HCT116 (cell line): Measurements from ENCODE around the gene RPL35A. TPM values are rescaled to one million over a fixed set of nuclear protein-coding genes. Genes with fewer than 3 reads are reported as not detected.

Experiments used
- ATAC-seq: fragments of 200-7000 bp; cut with Tn5 transposase; 2 replicates; pipeline ENCODE4 v1.9.1; 2020; ENCODE audit warnings: mild to moderate bottlenecking, moderate library complexity
- BruUV-seq: library from RNA; stranded (reverse); fragments of 400-500 nt; replicated peaks from 2 replicates; lab custom pipeline; 2021; lab: Mats Ljungman, UMichigan
- CTCF ChIA-PET: fragments of 300-600 bp; sonication (Branson Sonifier 250); formaldehyde crosslinking; loops from one replicate; lab custom pipeline; 2021; ENCODE audit warnings: antibody characterized with exemption; lab: Charles Lee
- POLR2A ChIA-PET: fragments of 300-600, 350-600 bp; sonication (Branson Sonifier 250); formaldehyde crosslinking; loops from one replicate; lab custom pipeline; 2021; ENCODE audit warnings: antibody characterized with exemption; lab: Charles Lee
- RAD21 ChIA-PET, 2 experiments: fragments of 300-600 bp; sonication (Branson Sonifier 250); formaldehyde crosslinking; loops; one replicate each; lab custom pipeline; 2023; ENCODE audit warnings: low total read pairs in 2 of 2; ENCODE audit not compliant: uncharacterized antibody in 2 of 2, unreplicated experiment in 2 of 2, low non-redundant PET in 1 of 2; lab: Charles Lee
- DNase-seq: peaks from one replicate; pipeline ENCODE4 v3.0.0-alpha.2; 2010; ENCODE audit warnings: low read depth, low spot score
- H2AFZ ChIP-seq: fragments of 200-600 bp; shearing (Covaris generic), sonication (generic); 2 replicates; pipeline ENCODE4 v1.6.1; 2017; ENCODE audit warnings: low read depth, mixed run types, mixed read lengths, antibody characterized with exemption, low read length; ENCODE audit not compliant: poor library complexity, severe bottlenecking
- H3K27ac ChIP-seq: 2 replicates; pipeline ENCODE4 v1.5.1; 2012; ENCODE audit warnings: low read depth, low read length
- H3K27me3 ChIP-seq: fragments of 200-600 bp; sonication (generic); 2 replicates; pipeline ENCODE4 v1.6.1; 2016; ENCODE audit warnings: mixed run types, low read length, mixed read lengths; ENCODE audit not compliant: insufficient read depth
- H3K36me3 ChIP-seq, 2 experiments: fragments of 200-500 bp in 1 of 2; fragments of 200-600 bp in 1 of 2; sonication (Bioruptor generic) in 1 of 2; sonication (generic) in 1 of 2; 2 replicates each; pipeline versions ENCODE4 v1.5.1 to v1.6.1; 2014 to 2016; ENCODE audit warnings: low read length in 2 of 2, inconsistent platforms in 1 of 2, mixed read lengths in 1 of 2, mixed run types in 1 of 2; ENCODE audit not compliant: insufficient read depth in 2 of 2, control insufficient read depth in 1 of 2
- H3K4me1 ChIP-seq, 2 experiments: fragments of 200-600 bp in 1 of 2; sonication (generic) in 1 of 2; 2 replicates each; pipeline versions ENCODE4 v1.5.1 to v1.6.1; 2012 to 2017; ENCODE audit warnings: low read length in 2 of 2, inconsistent platforms in 1 of 2, mild to moderate bottlenecking in 1 of 2, mixed read lengths in 1 of 2, mixed run types in 1 of 2, moderate library complexity in 1 of 2; ENCODE audit not compliant: insufficient read depth in 2 of 2, control insufficient read depth in 1 of 2
- H3K4me2 ChIP-seq: fragments of 200-600 bp; sonication (generic); 2 replicates; pipeline ENCODE4 v1.6.1; 2017; ENCODE audit warnings: mixed run types, low read length, mixed read lengths
- H3K4me3 ChIP-seq, 2 experiments: fragments of 200-600 bp in 1 of 2; sonication (generic) in 1 of 2; replicated peaks in 1 of 2; 2 replicates each; pipeline ENCODE4 v1.5.1; 2011 to 2016; ENCODE audit warnings: low read length in 2 of 2, control low read depth in 1 of 2, low read depth in 1 of 2, mild to moderate bottlenecking in 1 of 2, mixed read lengths in 1 of 2, mixed run types in 1 of 2
- H3K79me2 ChIP-seq: fragments of 200-600 bp; sonication (generic); 2 replicates; pipeline ENCODE4 v1.6.1; 2017; ENCODE audit warnings: mild to moderate bottlenecking, mixed run types, low read length, moderate library complexity, mixed read lengths; ENCODE audit not compliant: insufficient read depth
- H3K9ac ChIP-seq: fragments of 200-600 bp; sonication (generic); 2 replicates; pipeline ENCODE4 v1.6.1; 2016; ENCODE audit warnings: low read length, mixed read lengths
- H3K9me2 ChIP-seq: fragments of 200-600 bp; sonication (generic), shearing (Covaris generic); 2 replicates; pipeline ENCODE4 v1.6.1; 2017; ENCODE audit warnings: mixed run types, mild to moderate bottlenecking, moderate library complexity; ENCODE audit not compliant: insufficient read depth
- H3K9me3 ChIP-seq, 2 experiments: fragments of 200-500 bp in 1 of 2; fragments of 200-600 bp in 1 of 2; sonication (Bioruptor generic) in 1 of 2; sonication (generic) in 1 of 2; 2 replicates each; pipeline ENCODE4 v1.6.1; 2014 to 2017; ENCODE audit warnings: low read length in 2 of 2, mixed read lengths in 2 of 2, inconsistent platforms in 1 of 2, low read depth in 1 of 2, mild to moderate bottlenecking in 1 of 2, mixed run types in 1 of 2, moderate library complexity in 1 of 2; ENCODE audit not compliant: control insufficient read depth in 1 of 2, insufficient read depth in 1 of 2
- H4K20me1 ChIP-seq: fragments of 200-600 bp; sonication (generic), shearing (Covaris generic); 2 replicates; pipeline ENCODE4 v1.6.1; 2017; ENCODE audit warnings: mixed run types, mild to moderate bottlenecking, moderate library complexity; ENCODE audit not compliant: insufficient read depth
- CEBPB ChIP-seq: IDR thresholded peaks from 2 replicates; pipeline ENCODE4 v1.6.1; 2012; ENCODE audit warnings: low read depth
- EZH2 ChIP-seq: fragments of 200-600 bp; sonication (generic); IDR thresholded peaks from 2 replicates; pipeline ENCODE4 v1.6.1; 2017; ENCODE audit warnings: antibody characterized with exemption, mixed run types
- EZH2phosphoT487 ChIP-seq: fragments of 200-600 bp; IDR thresholded peaks from 2 replicates; pipeline ENCODE4 v1.6.1; 2018; ENCODE audit warnings: antibody characterized with exemption, borderline replicate concordance
- FOSL1 ChIP-seq: IDR thresholded peaks from 2 replicates; pipeline ENCODE4 v1.6.1; 2012; ENCODE audit warnings: low read depth
- POLR2A ChIP-seq: IDR thresholded peaks from 2 replicates; pipeline ENCODE4 v1.7.0; 2011; ENCODE audit warnings: borderline replicate concordance; ENCODE audit not compliant: insufficient read depth, insufficient read length; ENCODE audit errors: extremely low read depth
- RAD21 ChIP-seq: IDR thresholded peaks from 2 replicates; pipeline ENCODE4 v1.6.1; 2012; ENCODE audit warnings: low read depth, mild to moderate bottlenecking
- ZFX ChIP-seq: fragments of 450-650 bp; IDR thresholded peaks from 2 replicates; pipeline ENCODE4 v1.6.1; 2017
- intact Hi-C: fragments of 100-400 bp; cut with micrococcal nuclease; formaldehyde crosslinking; loops from 2 replicates; pipeline ENCODE4 v1.10.0; 2022
- total RNA-seq: library from RNA; stranded (reverse); gene quantifications from one replicate; pipeline ENCODE4 v1.2.1, GENCODE V29; 2021; ENCODE audit not compliant: unreplicated experiment
- TF ChIP-seq, protein P1 (sequence below), 3 experiments: fragments of 200-600 bp in 1 of 3; sonication (generic) in 1 of 3; IDR thresholded peaks in 2 of 3; conservative IDR thresholded peaks in 1 of 3; 2 replicates each; pipeline ENCODE4 v1.5.1; 2012 to 2017; ENCODE audit warnings: low read depth in 2 of 3, low read length in 2 of 3, antibody characterized with exemption in 1 of 3, borderline replicate concordance in 1 of 3, control low read depth in 1 of 3, mild to moderate bottlenecking in 1 of 3, mixed read lengths in 1 of 3, mixed run types in 1 of 3, moderate library complexity in 1 of 3; ENCODE audit not compliant: insufficient read depth in 1 of 3
- TF ChIP-seq, protein P2 (sequence below): IDR thresholded peaks from 2 replicates; pipeline ENCODE4 v1.6.1; 2011; ENCODE audit warnings: mild to moderate bottlenecking, low read length, moderate library complexity; ENCODE audit not compliant: insufficient replicate concordance; ENCODE audit errors: extremely low read depth

The RPL35A gene
- total RNA-seq, 1 experiment from 2014 or later = 1,465 TPM

DNA sequence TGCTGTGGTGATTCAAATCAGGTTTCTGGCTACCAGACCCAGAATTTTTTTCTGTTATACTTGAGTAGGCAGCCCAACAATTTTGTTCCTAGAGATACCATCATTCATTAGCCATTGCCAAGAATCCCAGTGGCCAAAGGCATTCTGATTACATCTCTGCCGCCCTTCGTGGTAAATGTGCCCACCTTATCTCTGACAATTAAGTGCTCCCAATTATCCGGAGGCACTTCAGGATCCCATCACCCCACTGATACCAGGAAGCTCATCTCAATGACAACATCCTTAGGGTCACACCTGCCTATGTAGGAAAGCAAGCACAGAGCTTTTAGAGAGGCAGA is 43.2 kb upstream of the RPL35A start:
- Histone ChIP-seq H4K20me1 (no peaks in the 10 kb centered on the region), H3K4me3 (no peak overlapping the region), H3K36me3 (no peaks in the 10 kb centered on the region), H3K9me2 (no peaks in the 10 kb centered on the region), H3K4me1 (peaks cover 0 to 12% of the 10 kb centered on the region in 2 experiments; a peak in 3 of 4 replicates), H3K27me3 (no peaks in the 10 kb centered on the region), H3K9ac (no peak overlapping the region), H3K9me3 (no peaks in the 10 kb centered on the region), H2AFZ (no peak overlapping the region), H3K4me2 (no peak overlapping the region), H3K79me2 (no peaks in the 10 kb centered on the region), H3K27ac (no peak overlapping the region)
- ATAC-seq = no peak
- RAD21 ChIA-PET = no interaction called here
- no peak for DNase-seq
- POLR2A ChIA-PET = no interaction called here
- intact Hi-C loops = loop anchor here (5.0 kb wide), 1 partner anchor 180 kb away; no protein-coding TSS in a partner anchor
- TF ChIP-seq POLR2A (no peak), ZFX (no peak), CEBPB (no peak), EZH2phosphoT487 (no peak), EZH2 (no peak), RAD21 (no peak), FOSL1 (no peak)
- TF ChIP-seq, protein P1, sequence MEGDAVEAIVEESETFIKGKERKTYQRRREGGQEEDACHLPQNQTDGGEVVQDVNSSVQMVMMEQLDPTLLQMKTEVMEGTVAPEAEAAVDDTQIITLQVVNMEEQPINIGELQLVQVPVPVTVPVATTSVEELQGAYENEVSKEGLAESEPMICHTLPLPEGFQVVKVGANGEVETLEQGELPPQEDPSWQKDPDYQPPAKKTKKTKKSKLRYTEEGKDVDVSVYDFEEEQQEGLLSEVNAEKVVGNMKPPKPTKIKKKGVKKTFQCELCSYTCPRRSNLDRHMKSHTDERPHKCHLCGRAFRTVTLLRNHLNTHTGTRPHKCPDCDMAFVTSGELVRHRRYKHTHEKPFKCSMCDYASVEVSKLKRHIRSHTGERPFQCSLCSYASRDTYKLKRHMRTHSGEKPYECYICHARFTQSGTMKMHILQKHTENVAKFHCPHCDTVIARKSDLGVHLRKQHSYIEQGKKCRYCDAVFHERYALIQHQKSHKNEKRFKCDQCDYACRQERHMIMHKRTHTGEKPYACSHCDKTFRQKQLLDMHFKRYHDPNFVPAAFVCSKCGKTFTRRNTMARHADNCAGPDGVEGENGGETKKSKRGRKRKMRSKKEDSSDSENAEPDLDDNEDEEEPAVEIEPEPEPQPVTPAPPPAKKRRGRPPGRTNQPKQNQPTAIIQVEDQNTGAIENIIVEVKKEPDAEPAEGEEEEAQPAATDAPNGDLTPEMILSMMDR (IDR thresholded peaks at IDR 0.05 in 2 of 3, conservative IDR thresholded peaks at IDR 0.05 in 1 of 3; ENCODE audit: borderline replicate concordance in 1 of 3, insufficient read depth in 1 of 3, low read depth in 2 of 3, low read length in 2 of 3) = no peak
- TF ChIP-seq, protein P2, sequence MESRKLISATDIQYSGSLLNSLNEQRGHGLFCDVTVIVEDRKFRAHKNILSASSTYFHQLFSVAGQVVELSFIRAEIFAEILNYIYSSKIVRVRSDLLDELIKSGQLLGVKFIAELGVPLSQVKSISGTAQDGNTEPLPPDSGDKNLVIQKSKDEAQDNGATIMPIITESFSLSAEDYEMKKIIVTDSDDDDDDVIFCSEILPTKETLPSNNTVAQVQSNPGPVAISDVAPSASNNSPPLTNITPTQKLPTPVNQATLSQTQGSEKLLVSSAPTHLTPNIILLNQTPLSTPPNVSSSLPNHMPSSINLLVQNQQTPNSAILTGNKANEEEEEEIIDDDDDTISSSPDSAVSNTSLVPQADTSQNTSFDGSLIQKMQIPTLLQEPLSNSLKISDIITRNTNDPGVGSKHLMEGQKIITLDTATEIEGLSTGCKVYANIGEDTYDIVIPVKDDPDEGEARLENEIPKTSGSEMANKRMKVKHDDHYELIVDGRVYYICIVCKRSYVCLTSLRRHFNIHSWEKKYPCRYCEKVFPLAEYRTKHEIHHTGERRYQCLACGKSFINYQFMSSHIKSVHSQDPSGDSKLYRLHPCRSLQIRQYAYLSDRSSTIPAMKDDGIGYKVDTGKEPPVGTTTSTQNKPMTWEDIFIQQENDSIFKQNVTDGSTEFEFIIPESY = no peak
- BruUV-seq = no TSS peak
- CTCF ChIA-PET = no interaction called here
